ENCODE data around the gene PTPRA.

GRCh38 chr20:2866236-2866635 lies 7.0 kb upstream of the PTPRA start:
- TF ChIP-seq POLR2AphosphoS5 (IDR thresholded peaks at IDR 0.05; ENCODE audit: low read depth, low read length) = no peak
- no peak for TF ChIP-seq POLR2A (IDR thresholded peaks at IDR 0.05; ENCODE audit: low read depth, low read length)
- TF ChIP-seq TAF1 (IDR thresholded peaks at IDR 0.05; ENCODE audit: low read depth, low read length) = no peak
- TF ChIP-seq SPI1 (IDR thresholded peaks at IDR 0.05; ENCODE audit: low read depth, low read length) = no peak
- no peak for TF ChIP-seq PAX5 (IDR thresholded peaks at IDR 0.05; ENCODE audit: insufficient read depth, low read length, severe bottlenecking)
- TF ChIP-seq POU2F2 (IDR thresholded peaks at IDR 0.05; ENCODE audit: low read depth, low read length) = no peak

Measured in GM12891 (cell line).